ENCODE data around the gene TEKT2.

The TEKT2 gene

DNA sequence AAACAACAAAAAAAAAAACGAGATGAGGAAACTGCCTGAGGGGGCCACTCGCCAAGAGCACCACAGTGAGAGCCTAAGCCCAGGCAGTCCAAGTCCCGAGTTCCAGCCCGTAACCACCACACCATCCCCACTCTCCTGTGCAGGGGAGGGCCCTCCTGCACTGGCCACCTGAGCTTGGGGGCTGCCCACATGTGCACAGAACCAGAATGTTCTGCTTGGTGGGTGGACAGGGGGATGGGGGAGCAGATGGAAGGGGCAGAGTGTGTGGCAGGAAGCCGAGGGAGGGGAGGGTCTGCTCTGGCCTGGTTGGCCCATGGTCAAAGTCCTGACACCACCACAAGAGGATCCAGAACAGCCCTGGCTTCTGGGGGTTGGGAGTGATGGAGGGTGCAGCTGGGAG is 22.4 kb downstream of the TEKT2 start:
- no peak for DNase-seq (ENCODE audit: low spot score)

DNA sequence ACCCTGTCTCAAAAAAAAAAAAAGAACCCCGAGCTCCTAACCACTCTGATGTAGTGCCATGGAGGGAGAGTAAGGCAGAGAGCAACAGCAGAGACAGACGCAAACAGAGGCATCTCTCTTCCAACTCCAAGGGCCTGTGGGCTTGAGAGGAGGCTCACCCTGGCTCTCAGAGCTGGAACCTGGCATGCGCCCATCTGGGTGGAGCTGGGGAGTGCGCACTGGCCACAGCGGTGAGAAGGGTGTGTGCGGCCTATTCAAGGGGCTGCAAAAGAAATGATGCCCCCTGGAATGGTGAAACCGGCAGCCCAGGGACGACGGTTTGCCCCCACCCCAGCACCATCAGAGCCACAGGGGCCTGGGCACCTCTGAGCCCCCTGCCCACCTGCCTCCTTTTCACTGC is 23.5 kb downstream of the TEKT2 start:
- no peak for DNase-seq (ENCODE audit: low spot score)

DNA sequence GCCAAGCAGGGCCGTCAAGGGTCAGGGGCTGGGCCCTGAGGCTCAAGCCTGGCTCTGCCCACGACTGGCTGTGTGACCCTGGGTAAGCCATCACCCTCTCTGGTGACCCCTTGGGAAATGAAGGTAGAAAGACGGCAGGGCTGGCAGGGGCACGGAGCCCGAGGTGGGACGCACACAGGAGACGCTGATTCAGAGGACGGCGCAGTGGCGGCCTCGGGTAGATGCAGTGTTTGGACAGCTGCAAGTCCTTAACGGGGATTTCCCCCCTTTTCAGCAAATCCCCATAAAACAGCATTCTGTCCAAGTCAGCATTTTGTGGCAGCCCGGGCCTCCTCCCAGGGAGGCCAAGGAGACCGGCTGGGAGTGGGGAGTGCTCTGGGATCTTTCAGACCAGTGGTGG is 24.4 kb downstream of the TEKT2 start:
- no peak for DNase-seq (ENCODE audit: low spot score)

DNA sequence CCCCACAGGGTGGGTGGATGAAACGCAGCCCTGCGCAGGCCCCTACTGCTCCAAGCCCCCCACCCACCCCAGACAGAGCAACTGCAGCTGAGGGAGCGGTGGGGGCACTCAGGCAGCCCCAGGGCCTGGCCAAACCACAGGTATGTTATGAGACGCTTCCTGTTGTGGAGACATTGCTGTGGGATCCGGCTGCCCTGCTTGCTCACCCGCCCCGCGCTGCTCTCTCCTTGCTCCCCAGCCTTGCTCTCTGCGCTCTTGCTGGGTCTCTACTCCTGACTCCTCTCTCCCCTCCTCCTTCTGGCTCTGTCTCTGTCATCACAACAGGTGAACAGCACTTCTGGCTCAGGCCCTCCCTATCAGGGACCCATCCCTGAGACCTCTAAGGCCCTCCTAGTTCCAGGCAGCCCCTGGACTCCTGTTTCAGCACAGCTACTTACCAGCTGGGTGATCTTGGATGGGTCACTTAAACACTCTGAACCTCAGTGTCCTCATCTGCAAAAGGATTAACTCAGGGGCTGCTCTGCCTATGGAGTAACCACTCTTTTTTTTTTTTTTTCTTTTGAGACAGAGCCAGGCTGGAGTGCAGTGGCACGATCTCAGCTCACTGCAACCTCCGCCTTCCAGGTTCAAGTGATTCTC is 25.3 kb downstream of the TEKT2 start:
- no peak for DNase-seq (ENCODE audit: low spot score)

DNA sequence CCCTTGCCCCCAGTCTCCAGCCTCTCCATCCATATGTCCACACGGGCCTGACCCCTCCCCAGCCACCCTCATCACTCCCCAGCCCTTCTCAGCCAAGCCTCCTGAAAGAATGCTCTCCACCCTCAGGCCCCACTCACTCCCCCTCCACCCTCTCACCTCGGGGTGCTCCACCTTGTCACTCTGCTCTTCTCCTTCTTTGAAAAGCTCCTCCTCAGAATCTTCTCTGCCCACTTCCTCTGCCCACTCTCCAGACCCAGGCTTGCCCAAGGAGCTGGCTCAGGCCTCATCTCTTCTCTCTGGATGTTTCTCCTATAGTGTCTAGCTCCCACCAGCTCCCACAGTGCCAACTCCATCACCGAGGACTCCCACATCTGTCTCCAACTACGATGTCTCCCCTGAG is 27.3 kb downstream of the TEKT2 start:
- DNase-seq (ENCODE audit: low spot score) = no peak

DNA sequence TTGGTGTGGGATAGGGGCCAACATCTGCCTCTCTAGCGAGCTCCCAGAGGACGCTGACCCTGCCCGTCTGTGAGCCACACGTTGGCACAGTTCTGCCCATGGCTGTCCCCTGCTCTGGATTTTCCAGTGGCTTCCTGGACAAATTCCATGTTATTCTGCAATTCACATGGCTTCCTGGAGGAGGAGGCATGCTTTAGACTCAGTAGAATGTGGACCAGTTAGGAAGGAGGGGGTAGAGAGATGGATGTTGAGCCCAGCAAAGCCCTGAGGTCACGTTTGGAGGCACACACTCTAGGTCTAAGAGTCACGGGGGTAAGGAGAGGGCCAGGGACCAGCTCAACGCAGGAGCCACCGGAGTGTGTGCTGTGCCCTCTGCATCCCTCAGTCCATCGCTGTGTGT is 28.9 kb downstream of the TEKT2 start:
- DNase-seq (ENCODE audit: low spot score) = no peak

DNA sequence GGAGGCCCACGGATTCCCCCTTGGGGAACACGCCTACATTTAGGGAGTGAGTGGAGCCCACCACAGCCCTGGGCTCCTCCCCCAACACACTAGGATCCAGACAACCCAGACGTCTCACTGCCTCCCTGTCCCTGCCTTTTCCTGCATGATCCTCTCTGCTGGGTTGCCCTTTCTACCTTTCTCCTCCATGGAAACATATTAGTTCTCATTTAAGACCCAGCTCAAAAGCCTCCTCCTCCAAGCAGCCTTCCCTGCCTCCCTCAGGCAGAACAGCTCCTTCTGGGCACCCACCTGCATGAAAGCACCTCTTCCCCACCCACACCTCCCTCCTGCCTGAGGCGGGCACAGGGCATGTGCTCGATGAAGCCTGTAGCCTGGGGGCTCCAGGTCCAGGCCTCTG is 30.5 kb downstream of the TEKT2 start:
- DNase-seq (ENCODE audit: low spot score) = no peak

DNA sequence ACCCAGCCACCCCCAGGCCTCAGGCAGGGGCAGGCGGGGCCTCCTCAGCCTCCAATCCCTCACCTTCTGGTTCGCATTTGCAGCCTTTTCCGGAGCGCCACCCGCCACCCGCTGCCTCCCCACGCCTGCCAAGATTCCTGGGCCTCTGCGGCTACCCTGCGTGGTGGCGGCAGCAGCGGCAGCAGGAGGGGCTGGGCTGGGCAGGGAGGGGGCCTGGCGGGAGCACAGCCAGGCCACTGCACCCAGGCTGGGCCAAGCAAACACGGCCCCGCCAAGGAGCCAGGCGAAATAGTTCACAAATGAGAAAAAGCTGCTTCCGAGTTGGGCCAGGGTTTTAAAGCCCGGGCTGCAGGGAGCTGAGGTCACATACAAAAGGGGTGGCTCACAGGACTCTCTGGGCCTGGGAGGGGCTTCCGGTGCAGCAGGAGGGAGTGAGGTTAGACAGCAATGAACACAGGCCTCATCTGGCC is 31.3 kb downstream of the TEKT2 start:
- DNase-seq (ENCODE audit: low spot score) = no peak

DNA sequence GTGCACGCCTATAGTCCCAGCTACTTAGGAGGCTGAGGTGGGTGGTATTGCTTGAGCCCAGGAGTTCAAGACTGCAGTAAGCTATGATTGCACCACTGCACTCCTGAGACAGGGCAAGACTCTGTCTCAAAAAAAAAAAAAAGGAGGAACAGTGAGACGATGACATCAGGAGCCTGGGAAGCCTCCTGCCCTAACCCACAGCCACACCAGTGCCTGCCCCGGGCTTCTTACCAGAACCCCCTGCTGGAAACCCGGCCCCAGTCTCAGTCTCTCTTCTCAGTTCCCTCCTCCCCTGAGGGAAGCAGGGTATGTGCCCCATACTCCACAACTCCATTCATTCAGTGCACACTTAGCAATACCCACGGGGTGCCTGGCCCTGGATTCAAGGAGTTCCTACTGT is 32.0 kb downstream of the TEKT2 start:
- no peak for DNase-seq (ENCODE audit: low spot score)

DNA sequence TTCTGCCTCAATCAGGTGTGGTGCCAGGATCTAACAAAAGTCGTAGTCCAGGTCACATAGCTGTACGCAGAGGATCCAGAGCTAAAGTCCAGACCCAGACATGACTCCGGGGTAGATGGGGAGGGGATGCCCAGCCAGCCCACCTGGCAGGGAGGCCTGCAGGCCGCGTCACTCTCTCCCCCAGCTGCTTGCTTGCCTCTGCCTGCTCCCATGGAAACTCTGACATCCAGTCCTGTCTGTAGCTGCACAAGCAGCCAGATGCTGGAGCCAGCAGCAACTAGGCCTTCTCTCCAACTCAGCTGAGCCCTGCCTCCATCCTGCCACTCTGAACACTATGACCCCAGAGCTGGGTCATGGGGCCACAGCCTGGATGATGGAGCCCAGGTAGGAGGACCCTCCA is 33.0 kb downstream of the TEKT2 start:
- DNase-seq (ENCODE audit: low spot score) = no peak

DNA sequence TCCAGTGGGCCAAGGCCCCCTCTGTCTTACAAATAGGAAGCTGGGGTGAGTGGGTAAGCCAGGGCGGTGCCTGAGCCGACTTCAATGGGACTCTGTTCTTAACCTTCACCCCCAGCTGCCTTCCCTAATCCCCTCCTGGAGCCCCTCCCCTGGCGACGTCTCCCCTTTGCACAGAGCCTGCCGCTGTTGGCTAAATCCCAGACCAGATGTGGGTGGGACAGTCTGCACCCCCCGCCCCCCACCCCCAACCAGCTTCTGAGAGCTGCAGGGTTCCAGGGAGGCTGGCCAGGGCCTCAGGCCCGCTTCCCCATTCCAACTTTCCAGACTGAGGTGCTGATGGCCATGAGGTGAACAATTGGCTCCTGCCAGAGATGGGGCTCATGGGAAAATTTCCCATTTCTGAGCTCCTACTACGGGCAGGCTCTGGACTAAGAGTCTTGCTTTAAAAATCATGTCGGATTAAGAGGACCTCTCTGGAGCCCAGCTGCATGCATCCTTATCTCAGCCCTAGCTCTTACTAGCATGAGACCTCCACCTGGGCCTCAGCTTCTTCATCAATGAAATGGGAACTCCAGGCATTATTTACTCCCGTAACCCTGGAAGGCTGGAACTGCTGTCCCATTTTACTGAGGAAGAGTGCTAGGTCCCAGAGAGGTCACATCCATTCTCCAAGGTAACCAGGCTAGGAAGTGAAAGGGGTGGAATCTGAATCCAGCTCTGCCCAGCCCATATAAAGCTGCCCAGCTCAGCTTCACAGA is 34.7 kb downstream of the TEKT2 start:
- no peak for DNase-seq (ENCODE audit: low spot score)

DNA sequence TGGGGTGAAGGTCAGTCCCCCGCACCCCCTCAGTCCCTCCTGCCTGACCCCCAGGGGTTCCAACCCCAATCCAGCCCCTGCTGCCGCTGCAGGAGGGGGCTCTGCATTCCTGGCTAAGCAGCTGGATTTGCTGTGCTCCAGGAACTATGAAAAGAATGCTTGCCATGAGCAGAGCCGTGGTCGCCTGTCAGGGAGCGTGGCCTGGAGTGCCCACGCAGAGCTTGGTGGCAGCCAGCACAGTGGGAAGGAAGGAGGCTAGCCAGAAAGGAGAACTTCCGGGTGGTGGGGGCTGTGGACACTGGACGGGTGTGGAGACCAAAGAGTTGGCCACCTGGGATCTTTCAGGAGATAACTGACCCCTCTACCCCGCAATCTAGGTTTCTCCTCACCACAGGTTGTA is 35.6 kb downstream of the TEKT2 start:
- no peak for DNase-seq (ENCODE audit: low spot score)

DNA sequence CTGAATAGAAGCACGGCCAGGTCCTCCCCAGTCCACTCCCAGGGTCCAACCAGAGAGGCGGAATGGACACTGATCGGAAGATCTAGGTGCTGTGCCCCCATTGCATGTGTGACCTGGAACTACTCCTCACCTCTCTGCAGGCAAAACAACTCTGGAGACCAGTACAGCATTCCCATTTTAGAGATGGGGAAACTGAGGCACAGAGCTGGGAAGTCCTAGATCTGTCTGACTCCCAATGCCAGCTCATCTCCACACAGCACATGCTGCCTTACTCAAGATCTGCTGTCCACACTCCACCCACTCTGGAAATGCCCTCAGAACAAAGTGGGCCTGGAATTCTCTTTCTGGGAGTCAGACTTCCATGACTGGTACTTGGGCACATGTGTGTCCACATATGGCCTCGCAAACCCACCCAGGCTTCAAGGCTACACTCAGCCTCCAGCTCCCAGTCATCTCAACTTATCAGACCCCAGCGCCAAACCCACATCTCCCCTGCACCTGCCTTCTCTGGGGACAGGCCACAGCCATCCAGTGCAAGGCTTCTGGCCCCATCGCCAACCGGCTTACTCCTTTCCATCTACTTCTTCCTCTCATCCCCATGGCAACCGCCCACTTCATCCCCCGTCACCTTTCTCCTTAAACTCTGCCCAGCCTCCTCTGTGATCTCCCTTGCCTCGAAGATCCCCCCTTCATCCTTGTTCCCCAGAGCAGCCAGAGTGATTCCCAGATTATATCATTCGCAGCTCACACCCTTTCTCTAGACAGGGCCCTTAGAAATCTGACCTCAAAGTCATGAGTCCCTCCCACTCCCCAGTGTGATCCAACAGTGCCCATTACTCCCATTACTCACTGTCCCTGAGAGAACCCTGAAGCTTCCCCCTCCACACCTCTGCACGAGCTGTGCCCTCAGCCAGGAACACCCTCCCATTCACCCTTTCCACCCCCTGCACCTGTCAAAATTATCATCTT is 38.5 kb downstream of the TEKT2 start:
- DNase-seq (ENCODE audit: low spot score) = no peak

DNA sequence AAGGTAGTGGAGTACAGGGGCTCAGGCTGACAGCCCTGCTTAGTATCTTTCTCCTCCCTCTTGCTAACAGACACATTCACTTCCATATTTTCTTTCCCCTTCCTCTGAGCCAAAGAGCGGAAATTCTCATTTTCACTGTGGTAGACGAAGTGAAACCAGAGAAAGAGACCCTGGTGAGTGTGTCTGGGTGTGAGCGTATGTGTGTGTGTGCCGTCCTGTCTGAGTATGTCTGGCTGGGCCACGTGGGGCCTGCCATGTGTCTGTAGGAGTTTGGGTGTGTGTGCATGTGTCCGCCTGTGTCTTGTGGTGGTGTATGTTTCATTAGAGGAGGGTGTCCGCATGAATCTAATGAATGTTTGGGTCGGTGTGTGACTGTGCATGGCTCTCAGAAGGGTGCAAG is 39.5 kb downstream of the TEKT2 start:
- DNase-seq (ENCODE audit: low spot score) = no peak

DNA sequence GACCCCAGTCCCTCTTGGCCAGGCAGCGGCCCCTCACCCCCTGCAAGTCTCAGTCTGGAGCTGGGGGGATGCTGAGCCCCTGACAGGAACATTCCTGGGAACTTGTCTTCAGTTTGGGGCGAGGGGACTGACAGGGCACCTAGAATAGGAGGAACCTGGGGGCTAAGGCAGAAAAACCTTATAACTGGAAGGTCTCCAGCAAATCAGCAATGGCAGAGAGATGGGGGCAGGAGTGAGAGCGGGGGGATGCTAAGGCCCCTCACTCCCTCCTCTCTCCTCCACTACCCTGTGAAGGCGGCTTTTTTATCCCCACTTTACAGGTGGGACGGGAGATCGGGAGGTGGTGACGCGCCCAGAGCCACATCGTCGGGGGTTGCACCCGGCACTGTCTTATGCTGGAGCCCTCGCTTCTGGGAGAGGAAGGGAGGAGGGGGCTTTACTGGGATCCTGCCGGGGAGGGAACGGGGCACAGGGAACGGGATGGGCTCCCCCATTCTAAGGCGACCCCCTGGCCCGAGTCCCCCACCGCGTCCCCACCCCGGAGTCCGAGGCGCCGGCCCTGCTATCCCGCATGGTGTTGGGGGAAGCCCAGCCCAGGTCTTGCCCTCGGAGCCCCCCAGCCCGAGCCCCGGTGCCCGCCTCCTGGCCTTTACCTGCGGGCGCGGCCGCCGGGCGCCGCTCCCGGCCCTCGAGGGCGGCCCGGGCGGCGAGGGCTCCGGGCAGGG is 40.7 kb downstream of the TEKT2 start:
- DNase-seq (ENCODE audit: low spot score) = no peak

DNA sequence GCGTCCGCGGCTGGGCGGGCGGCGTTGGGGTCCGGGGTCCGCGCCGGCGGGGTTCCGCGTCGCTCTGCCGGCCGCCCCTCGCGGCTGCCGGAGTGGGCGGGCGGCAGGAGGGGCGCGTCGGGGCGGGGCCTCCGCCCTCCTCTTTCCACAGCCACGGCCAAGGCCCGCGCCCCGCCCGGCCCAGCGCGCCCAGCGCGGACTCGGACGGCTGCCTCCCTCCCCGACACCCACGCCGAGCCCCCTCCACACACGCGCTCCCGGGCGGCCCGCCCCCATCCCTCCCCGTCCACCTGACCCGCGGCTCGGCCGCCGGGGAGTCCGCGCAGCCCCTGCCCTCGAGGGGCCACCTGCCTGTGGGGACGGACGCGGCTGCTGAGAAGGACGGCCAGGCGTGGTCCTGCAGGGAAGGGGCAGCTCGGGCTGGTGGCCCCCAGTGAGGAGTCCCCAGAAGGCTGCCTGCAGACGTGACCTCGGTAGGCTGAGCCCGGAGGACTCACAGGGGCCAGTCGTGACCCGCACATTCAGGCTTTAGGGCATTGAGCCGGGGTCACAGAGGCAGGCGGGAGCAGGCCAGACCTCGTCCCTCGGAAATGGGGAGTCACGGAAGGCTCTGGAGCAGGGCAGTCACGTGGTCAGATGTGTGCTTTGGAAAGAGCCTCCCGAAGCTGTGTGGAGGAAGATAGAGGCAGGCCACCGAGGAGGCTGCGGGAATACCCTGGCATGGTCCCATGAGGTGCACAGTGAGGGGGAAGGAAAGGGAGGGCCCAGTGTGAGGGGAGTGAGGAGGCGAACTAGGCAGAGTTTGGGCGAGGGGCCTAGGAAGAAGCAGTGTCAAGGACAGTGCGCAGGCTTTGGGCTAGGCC is 41.5 kb downstream of the TEKT2 start, which contains the start of gene COL8A2:
COL8A2 (minus strand) TSS at position 94 of the 863 bp plus-strand sequence. CDS start 24,980 bp downstream, outside the sequence.
- no peak for DNase-seq (ENCODE audit: low spot score)

DNA sequence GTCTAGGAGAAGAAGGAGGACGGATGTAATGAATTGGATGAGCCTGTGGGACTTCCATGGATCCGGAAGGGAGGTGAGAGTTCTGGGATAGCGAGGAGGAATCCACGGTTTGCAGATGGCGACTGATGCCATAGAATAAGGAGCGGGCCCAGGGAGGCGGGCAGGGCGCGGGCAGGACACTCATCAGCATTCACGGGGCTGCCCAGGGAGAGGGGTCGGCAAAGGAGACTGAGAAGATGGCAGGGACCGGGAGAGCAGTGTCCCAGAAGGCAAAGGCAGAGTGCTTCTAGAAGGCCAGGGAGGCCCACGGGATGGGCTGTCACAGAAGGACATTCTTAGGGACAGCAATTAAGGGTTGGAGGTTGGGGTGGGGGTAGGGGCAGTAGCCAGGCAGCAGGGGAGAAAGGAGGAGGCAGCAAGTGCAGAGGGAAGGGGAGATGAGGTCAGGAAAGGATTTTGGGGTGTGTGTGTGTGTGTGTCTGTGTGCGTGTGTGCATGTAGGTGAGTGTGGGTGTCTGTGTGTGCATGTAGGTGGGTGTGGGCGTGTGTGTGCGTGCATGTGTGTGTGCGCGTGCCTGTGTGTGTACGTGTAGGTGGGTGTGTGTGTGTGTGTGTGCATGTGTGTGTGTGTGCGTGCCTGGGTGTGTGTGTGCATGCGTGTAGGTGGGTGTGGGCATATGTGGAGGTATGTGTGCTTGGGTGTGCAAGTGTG is 42.3 kb downstream of the TEKT2 start:
- DNase-seq (ENCODE audit: low spot score) = no peak

DNA sequence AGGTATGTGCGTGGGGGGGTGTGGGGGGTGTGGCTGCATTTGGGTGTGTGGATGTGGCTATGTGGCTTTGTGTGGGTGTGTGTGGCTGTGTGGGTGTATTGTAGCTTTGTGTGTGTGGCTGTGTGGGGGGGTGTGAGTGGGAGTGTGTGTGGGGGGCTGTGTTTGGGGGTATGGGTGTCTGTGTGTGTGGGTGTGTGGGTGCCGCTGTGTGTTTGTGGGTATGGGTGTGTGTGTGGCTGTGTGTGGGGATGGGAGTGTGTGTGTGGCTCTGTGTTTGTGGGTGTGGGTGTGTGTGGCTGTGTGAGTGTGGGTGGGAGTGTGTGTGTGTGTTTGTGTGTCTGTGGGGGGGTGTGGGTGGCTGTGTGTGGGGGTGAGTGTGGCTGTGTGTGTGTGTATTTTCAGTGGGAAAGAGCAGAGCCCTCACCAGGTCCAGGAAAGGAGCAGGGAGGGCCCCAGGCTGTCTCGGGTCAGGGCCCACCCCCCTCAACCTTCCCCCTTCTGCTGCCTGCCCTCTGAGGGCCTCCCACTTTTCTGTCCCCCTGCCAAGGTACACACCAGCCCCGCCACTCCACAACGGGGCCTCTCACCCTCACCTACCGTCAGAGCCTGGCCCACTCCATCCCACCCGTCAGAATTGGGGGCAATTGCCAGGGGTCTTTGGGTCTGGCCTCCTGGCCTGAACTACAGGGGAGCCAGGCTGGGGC is 43.1 kb downstream of the TEKT2 start:
- DNase-seq (ENCODE audit: low spot score) = no peak

DNA sequence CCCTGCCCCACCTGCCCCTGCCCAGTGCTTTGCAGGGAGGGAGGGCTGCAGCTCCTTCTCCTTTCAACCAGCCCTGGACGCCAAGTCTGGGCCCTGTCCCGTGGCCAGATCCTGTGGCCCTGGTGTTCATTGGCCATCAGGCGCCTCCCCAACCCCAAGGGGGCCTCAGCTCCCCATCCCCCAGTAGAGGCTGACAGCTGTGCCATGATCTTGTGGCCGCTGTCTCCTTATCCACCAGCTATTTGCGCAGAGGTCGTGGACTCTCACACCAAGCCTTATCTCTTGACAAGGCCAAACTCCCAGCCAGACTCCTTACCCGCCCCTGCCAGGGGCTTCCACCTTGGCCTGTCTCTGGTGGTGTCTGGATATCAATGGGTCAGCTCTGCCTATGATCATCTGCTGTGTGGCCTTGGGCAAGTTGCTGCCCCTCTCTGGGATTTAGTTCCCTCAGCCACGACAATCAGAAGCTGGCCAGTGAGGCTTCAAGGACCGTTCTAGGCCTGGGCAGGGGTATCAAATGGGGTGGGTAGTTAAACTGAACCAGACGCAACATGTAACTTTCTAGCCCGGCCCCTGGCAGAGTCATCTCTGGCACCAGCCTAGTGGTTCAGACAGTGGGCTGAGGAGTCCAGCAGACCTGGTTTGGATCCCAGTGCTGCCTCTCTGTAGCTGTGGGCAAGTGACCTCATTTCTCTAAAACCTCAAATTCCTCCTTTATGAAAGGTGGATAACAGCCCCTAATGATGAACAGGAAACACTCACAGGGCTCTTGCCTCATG is 44.4 kb downstream of the TEKT2 start:
- no peak for DNase-seq (ENCODE audit: low spot score)
